Ishikawa (cell line): ENCODE data around the gene ICE1.

ENCODE experiments used
- CEBPB ChIP-seq: IDR thresholded peaks from 2 replicates; pipeline ENCODE4 v1.6.1; 2012
- EGR1 ChIP-seq: IDR thresholded peaks from 2 replicates; pipeline ENCODE4 v1.6.1; 2012
- EP300 ChIP-seq: IDR thresholded peaks from 2 replicates; pipeline ENCODE4 v1.6.1; 2012; ENCODE audit warnings: borderline replicate concordance
- FOXM1 ChIP-seq: IDR thresholded peaks from 2 replicates; pipeline ENCODE4 v1.6.1; 2012; ENCODE audit warnings: low read depth, borderline replicate concordance
- NFIC ChIP-seq: IDR thresholded peaks from 2 replicates; pipeline ENCODE4 v1.6.1; 2012
- RAD21 ChIP-seq: IDR thresholded peaks from 2 replicates; pipeline ENCODE4 v1.6.1; 2012; ENCODE audit warnings: low read depth
- TAF1 ChIP-seq: IDR thresholded peaks from 2 replicates; pipeline ENCODE4 v1.6.1; 2012; ENCODE audit warnings: low read depth, mild to moderate bottlenecking
- TCF12 ChIP-seq: IDR thresholded peaks from 2 replicates; pipeline ENCODE4 v1.6.1; 2012; ENCODE audit warnings: low read depth
- YY1 ChIP-seq: IDR thresholded peaks from 2 replicates; pipeline ENCODE4 v1.6.1; 2012; ENCODE audit warnings: low read depth
- ZBTB7A ChIP-seq: IDR thresholded peaks from 2 replicates; pipeline ENCODE4 v1.6.1; 2012; ENCODE audit warnings: low read depth
- TF ChIP-seq, protein P1 (sequence below): IDR thresholded peaks from 2 replicates; pipeline ENCODE4 v1.6.1; 2012; ENCODE audit warnings: low read depth, mild to moderate bottlenecking
- TF ChIP-seq, protein P2 (sequence below): IDR thresholded peaks from 2 replicates; pipeline ENCODE4 v1.6.1; 2012

DNA sequence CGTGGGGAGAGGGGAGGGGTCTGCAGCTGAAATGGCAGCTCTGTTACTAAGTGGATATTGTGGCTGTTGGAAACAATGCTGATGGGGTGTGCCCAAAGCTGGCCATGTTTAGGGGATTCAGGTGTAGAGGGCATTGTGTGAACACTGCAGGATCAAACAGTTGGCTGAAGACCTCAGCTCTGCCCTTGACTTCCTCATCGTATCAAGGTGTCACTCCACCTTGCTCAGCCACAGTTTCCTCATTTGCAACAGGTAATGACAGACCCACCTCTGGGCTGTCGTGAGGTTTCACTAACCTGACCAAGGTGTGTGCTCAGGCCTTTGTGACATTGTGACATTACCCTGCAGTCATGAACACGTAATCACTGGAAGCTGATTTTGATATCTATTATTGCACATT is 111.9 kb downstream of the ICE1 start:
- TF ChIP-seq FOXM1 (no peak), TAF1 (no peak), RAD21 (no peak), NFIC (no peak), ZBTB7A (no peak), EP300 (no peak), YY1 (no peak), EGR1 (no peak), TCF12 (no peak), CEBPB (no peak)
- TF ChIP-seq, protein P1, sequence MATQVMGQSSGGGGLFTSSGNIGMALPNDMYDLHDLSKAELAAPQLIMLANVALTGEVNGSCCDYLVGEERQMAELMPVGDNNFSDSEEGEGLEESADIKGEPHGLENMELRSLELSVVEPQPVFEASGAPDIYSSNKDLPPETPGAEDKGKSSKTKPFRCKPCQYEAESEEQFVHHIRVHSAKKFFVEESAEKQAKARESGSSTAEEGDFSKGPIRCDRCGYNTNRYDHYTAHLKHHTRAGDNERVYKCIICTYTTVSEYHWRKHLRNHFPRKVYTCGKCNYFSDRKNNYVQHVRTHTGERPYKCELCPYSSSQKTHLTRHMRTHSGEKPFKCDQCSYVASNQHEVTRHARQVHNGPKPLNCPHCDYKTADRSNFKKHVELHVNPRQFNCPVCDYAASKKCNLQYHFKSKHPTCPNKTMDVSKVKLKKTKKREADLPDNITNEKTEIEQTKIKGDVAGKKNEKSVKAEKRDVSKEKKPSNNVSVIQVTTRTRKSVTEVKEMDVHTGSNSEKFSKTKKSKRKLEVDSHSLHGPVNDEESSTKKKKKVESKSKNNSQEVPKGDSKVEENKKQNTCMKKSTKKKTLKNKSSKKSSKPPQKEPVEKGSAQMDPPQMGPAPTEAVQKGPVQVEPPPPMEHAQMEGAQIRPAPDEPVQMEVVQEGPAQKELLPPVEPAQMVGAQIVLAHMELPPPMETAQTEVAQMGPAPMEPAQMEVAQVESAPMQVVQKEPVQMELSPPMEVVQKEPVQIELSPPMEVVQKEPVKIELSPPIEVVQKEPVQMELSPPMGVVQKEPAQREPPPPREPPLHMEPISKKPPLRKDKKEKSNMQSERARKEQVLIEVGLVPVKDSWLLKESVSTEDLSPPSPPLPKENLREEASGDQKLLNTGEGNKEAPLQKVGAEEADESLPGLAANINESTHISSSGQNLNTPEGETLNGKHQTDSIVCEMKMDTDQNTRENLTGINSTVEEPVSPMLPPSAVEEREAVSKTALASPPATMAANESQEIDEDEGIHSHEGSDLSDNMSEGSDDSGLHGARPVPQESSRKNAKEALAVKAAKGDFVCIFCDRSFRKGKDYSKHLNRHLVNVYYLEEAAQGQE: no peak
- TF ChIP-seq, protein P2, sequence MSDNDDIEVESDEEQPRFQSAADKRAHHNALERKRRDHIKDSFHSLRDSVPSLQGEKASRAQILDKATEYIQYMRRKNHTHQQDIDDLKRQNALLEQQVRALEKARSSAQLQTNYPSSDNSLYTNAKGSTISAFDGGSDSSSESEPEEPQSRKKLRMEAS: no peak
